ENCODE results near the gene CRYBG3.

Gene CRYBG3

DNA sequence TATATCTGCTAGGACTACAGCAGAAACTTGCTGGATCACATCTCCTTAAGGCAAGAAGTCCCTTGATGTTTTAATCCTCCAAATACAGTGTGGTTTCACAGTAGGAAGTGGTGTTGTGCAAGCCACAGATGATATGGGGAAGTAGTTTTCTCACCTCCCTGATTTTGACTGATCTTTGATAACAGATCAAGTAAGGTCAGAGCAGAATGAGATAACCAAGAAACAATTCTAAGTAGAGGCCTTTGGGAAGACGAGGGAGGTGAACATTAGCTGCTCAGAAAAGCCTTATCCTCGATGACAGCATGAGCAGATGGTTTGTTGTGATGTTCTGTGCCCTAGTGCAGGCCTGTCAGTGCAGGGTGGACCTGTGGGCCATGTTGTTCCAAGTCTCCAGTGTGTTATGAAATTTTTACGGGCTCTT, 89.1 kb downstream of the CRYBG3 start:
- intact Hi-C loops (cut with DNase I; ENCODE audit: low total_unique reads) = loop anchor here (10.0 kb wide), 1 partner anchor 46 kb away; no protein-coding TSS in a partner anchor

GRCh38 chr3:97911459-97911858, 89.6 kb downstream of the CRYBG3 start:
- H3K36me3 ChIP-seq = peaks cover 22 to 37% (median 24%) of the 10 kb centered on the region in 3 donors
- H3K9me3 ChIP-seq = no peaks in the 10 kb centered on the region
- no peaks in the 10 kb centered on the region for H3K27me3 ChIP-seq
- H3K4me3 ChIP-seq = no peak overlapping the region
- no peak for DNase-seq
- H3K4me1 ChIP-seq = no peaks in the 10 kb centered on the region
- intact Hi-C loops (cut with DNase I; ENCODE audit: low total_unique reads) = loop anchor here (10.0 kb wide), 1 partner anchor 47 kb away; no protein-coding TSS in a partner anchor
- no peak overlapping the region for H3K27ac ChIP-seq
- TF ChIP-seq, protein P1, sequence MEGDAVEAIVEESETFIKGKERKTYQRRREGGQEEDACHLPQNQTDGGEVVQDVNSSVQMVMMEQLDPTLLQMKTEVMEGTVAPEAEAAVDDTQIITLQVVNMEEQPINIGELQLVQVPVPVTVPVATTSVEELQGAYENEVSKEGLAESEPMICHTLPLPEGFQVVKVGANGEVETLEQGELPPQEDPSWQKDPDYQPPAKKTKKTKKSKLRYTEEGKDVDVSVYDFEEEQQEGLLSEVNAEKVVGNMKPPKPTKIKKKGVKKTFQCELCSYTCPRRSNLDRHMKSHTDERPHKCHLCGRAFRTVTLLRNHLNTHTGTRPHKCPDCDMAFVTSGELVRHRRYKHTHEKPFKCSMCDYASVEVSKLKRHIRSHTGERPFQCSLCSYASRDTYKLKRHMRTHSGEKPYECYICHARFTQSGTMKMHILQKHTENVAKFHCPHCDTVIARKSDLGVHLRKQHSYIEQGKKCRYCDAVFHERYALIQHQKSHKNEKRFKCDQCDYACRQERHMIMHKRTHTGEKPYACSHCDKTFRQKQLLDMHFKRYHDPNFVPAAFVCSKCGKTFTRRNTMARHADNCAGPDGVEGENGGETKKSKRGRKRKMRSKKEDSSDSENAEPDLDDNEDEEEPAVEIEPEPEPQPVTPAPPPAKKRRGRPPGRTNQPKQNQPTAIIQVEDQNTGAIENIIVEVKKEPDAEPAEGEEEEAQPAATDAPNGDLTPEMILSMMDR (IDR thresholded peaks at IDR 0.05) = no peak

More for the DNA sequence above, 89.1 kb downstream of the CRYBG3 start:
- H3K4me1 ChIP-seq = no peaks in the 10 kb centered on the region
- DNase-seq = no peak
- no peaks in the 10 kb centered on the region for H3K27me3 ChIP-seq
- H3K4me3 ChIP-seq = no peak overlapping the region
- no peaks in the 10 kb centered on the region for H3K9me3 ChIP-seq
- peaks cover 16 to 32% (median 18%) of the 10 kb centered on the region in 3 donors for H3K36me3 ChIP-seq
- TF ChIP-seq, protein P1 (IDR thresholded peaks at IDR 0.05) = no peak
- no peak overlapping the region for H3K27ac ChIP-seq

DNA sequence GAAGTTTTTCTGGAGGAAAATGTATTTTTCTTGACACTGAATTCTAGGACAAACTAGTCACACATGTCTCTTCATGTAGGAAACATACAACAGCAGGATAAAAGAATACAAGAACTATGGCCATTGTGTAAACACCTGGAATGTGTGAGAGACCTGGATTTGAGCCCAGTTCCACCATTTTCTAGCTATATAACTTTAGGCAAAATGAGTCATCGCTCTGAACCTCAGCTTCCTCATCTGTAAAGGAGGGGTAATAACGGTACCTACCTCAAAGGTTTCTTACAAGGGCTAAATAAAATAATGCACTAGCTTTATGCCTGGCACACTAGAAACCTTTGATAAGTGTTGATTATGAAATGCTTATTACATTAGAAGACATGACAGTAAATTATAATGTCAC, 92.6 kb downstream of the CRYBG3 start:
- H3K4me3 ChIP-seq = no peak overlapping the region
- no peak overlapping the region for H3K27ac ChIP-seq
- intact Hi-C loops (cut with DNase I; ENCODE audit: low total_unique reads) = loop anchor here (10.0 kb wide), 1 partner anchor 50 kb away; no protein-coding TSS in a partner anchor
- no peak for DNase-seq
- H3K9me3 ChIP-seq = no peaks in the 10 kb centered on the region
- no peaks in the 10 kb centered on the region for H3K27me3 ChIP-seq
- H3K36me3 ChIP-seq = peaks cover 28 to 46% (median 40%) of the 10 kb centered on the region in 3 donors
- no peaks in the 10 kb centered on the region for H3K4me1 ChIP-seq
- TF ChIP-seq, protein P1 (IDR thresholded peaks at IDR 0.05) = no peak

DNA sequence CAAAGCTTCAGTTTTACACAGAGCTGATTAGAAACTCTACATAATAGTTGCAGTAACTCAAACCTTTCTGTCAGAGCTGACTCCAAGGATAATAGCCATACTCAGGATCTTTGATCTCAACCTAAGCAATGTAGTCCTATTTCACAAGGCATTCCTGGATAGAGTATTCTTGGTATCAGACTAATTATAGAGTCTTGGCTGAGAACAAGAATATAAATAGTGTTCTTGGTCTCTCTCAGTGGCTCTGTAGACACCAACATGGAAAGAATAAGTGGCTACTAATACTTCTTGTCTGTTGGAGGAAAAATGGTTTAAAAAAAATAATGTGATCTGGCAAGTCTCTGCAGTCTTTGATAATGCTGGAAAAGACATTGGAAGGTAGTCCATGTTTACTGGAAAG, 94.8 kb downstream of the CRYBG3 start:
- intact Hi-C loops (cut with DNase I; ENCODE audit: low total_unique reads) = loop anchor here (10.0 kb wide), 1 partner anchor 52 kb away; no protein-coding TSS in a partner anchor
- no peaks in the 10 kb centered on the region for H3K4me1 ChIP-seq
- H3K27ac ChIP-seq = no peak overlapping the region

DNA sequence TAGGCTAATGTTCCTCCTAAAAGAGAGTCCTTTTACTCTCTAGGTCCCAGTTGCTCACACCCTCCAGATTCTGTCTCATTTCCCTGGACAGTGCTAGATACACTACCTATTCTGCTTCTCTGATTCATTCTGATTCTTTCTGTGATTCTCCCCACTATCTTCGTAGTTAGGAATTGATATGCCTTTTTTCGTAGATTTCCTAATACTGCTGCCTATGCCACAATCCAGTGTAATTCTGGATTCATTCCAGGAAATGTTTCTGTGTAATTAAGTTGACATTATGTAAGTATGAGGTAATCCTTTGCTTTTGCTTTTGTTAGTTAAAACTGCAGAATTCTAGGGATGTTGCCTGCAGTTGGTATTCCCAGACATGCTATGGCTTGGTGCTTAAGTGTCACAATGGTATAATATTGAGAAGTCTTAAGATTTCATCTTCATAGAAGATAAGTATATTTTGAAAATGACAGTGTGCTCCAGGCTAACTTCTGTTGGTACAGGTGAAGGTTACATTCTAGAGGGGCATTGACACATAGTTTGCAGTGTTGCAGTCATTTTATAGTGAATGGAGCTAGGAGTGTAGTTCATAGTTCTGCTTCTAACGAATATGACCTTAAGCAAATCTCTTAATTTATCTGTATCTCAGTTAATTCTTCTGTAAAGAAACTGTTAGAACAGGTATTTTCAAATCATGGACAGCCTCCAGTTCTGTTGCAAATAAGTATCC, 96.2 kb downstream of the CRYBG3 start:
- no peak overlapping the region for H3K4me3 ChIP-seq
- TF ChIP-seq, protein P1 (IDR thresholded peaks at IDR 0.05) = no peak
- H3K9me3 ChIP-seq = no peaks in the 10 kb centered on the region
- no peak overlapping the region for H3K27ac ChIP-seq
- DNase-seq = no peak
- H3K4me1 ChIP-seq = no peaks in the 10 kb centered on the region
- intact Hi-C loops (cut with DNase I; ENCODE audit: low total_unique reads) = loop anchor here (10.0 kb wide), 1 partner anchor 53 kb away; no protein-coding TSS in a partner anchor
- no peaks in the 10 kb centered on the region for H3K27me3 ChIP-seq
- H3K36me3 ChIP-seq = peaks cover 24 to 44% (median 42%) of the 10 kb centered on the region in 3 donors

More for the DNA sequence above, 94.8 kb downstream of the CRYBG3 start:
- no peaks in the 10 kb centered on the region for H3K27me3 ChIP-seq
- H3K9me3 ChIP-seq = no peaks in the 10 kb centered on the region
- no peak for DNase-seq
- peaks cover 28 to 46% (median 43%) of the 10 kb centered on the region in 3 donors for H3K36me3 ChIP-seq
- TF ChIP-seq, protein P1 (IDR thresholded peaks at IDR 0.05) = no peak
- no peak overlapping the region for H3K4me3 ChIP-seq
